ENCODE measurements around the gene OLFM3. TPM values are rescaled to one million over a fixed set of nuclear protein-coding genes. Genes with fewer than 3 reads are reported as not detected.

Gene OLFM3
- total RNA-seq, 2 experiments from 2014 or later = not detected

- Histone ChIP-seq H3K4me1 (ENCODE audit: insufficient read depth, low read length) (no peaks in the 10 kb centered on the region), H3K9me3 (ENCODE audit: control insufficient read depth in 1 of 2, insufficient read depth in 1 of 2, low read length in 2 of 2) (no peaks in the 10 kb centered on the region), H3K36me3 (ENCODE audit: insufficient read depth, low read length) (no peaks in the 10 kb centered on the region), H3K4me3 (ENCODE audit: low read length) (no peak overlapping the region), H3K27me3 (ENCODE audit: control insufficient read depth in 1 of 2, insufficient read depth in 2 of 2, low read length in 2 of 2) (no peaks in the 10 kb centered on the region), H3K27ac (ENCODE audit: low read depth in 1 of 2, low read length in 2 of 2) (no peak overlapping the region)
- ATAC-seq (ENCODE audit: poor library complexity) = no peak
- no peak for TF ChIP-seq CTCF (IDR thresholded peaks at IDR 0.05)
- Mint-ChIP-seq H3K9me3 (no peaks in the 10 kb centered on the region), H3K4me1 (ENCODE audit: low read depth) (no peaks in the 10 kb centered on the region), H3K36me3 (ENCODE audit: low read depth) (no peaks in the 10 kb centered on the region), H3K27ac (no peak overlapping the region), H3K4me3 (no peak overlapping the region), H3K27me3 (no peaks in the 10 kb centered on the region)
- intact Hi-C loops (cut with DNase I, micrococcal nuclease) = no loop called here
- ChIA-PET CTCF (no interaction called here), POLR2A (no interaction called here)
- DNase-seq = no peak
Observed at GRCh38 chr1:101975371-101975770, 21.4 kb downstream of the OLFM3 start.

GRCh38 chr1:101974599-101975274, 22.0 kb downstream of the OLFM3 start:
- Mint-ChIP-seq H3K4me3 (no peak overlapping the region), H3K27me3 (no peaks in the 10 kb centered on the region), H3K27ac (no peak overlapping the region), H3K36me3 (ENCODE audit: low read depth) (no peaks in the 10 kb centered on the region), H3K4me1 (ENCODE audit: low read depth) (no peaks in the 10 kb centered on the region), H3K9me3 (no peaks in the 10 kb centered on the region)
- Histone ChIP-seq H3K4me3 (ENCODE audit: low read length) (no peak overlapping the region), H3K4me1 (ENCODE audit: insufficient read depth, low read length) (no peaks in the 10 kb centered on the region), H3K36me3 (ENCODE audit: insufficient read depth, low read length) (no peaks in the 10 kb centered on the region), H3K9me3 (ENCODE audit: control insufficient read depth in 1 of 2, insufficient read depth in 1 of 2, low read length in 2 of 2) (no peaks in the 10 kb centered on the region), H3K27ac (ENCODE audit: low read depth in 1 of 2, low read length in 2 of 2) (no peak overlapping the region), H3K27me3 (ENCODE audit: control insufficient read depth in 1 of 2, insufficient read depth in 2 of 2, low read length in 2 of 2) (no peaks in the 10 kb centered on the region)
- ATAC-seq (ENCODE audit: poor library complexity) (no peak), DNase-seq (no peak)
- intact Hi-C loops (cut with DNase I, micrococcal nuclease) = no loop called here
- ChIA-PET POLR2A (no interaction called here), CTCF (no interaction called here)
- no peak for TF ChIP-seq CTCF (IDR thresholded peaks at IDR 0.05)

- Mint-ChIP-seq H3K4me3 (no peak overlapping the region), H3K27ac (no peak overlapping the region), H3K36me3 (ENCODE audit: low read depth) (no peaks in the 10 kb centered on the region), H3K9me3 (no peaks in the 10 kb centered on the region), H3K4me1 (ENCODE audit: low read depth) (no peaks in the 10 kb centered on the region), H3K27me3 (no peaks in the 10 kb centered on the region)
- ATAC-seq (ENCODE audit: poor library complexity) = no peak
- TF ChIP-seq CTCF (IDR thresholded peaks at IDR 0.05) = no peak
- no peak overlapping the region for H3K27ac ChIP-seq (ENCODE audit: low read depth in 1 of 2, low read length in 2 of 2)
- ChIA-PET CTCF (no interaction called here), POLR2A (no interaction called here)
- DNase-seq = no peak
- H3K27me3 ChIP-seq (ENCODE audit: control insufficient read depth in 1 of 2, insufficient read depth in 2 of 2, low read length in 2 of 2) = no peaks in the 10 kb centered on the region
- no peaks in the 10 kb centered on the region for H3K9me3 ChIP-seq (ENCODE audit: control insufficient read depth in 1 of 2, insufficient read depth in 1 of 2, low read length in 2 of 2)
- intact Hi-C loops (cut with DNase I, micrococcal nuclease) = no loop called here
- no peak overlapping the region for H3K4me3 ChIP-seq (ENCODE audit: low read length)
- no peaks in the 10 kb centered on the region for H3K4me1 ChIP-seq (ENCODE audit: insufficient read depth, low read length)
- no peaks in the 10 kb centered on the region for H3K36me3 ChIP-seq (ENCODE audit: insufficient read depth, low read length)
Observed at GRCh38 chr1:101971304-101971703, 25.4 kb downstream of the OLFM3 start.
